Measurements from ENCODE around the gene ADGRG6.

DNA sequence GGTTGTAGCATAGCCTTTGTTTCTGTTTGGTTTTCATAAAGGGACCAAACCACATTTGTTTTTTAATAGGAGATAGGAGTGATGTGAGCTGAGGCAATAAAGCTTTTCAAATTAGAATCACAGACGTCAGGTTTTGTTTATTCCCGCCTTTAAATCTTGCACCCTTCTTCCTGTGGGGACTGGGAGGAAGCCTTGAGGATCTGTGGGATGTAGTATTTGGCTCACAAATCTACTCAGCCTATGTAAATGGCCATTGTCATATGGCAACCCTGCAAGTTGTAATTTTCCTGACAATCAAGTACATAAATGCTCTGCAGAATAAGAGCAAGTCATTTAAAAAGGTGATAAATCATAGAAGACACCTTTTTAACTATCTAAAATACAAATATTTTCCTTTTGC lies 110.4 kb downstream of the ADGRG6 start:
- TF ChIP-seq, protein P1, sequence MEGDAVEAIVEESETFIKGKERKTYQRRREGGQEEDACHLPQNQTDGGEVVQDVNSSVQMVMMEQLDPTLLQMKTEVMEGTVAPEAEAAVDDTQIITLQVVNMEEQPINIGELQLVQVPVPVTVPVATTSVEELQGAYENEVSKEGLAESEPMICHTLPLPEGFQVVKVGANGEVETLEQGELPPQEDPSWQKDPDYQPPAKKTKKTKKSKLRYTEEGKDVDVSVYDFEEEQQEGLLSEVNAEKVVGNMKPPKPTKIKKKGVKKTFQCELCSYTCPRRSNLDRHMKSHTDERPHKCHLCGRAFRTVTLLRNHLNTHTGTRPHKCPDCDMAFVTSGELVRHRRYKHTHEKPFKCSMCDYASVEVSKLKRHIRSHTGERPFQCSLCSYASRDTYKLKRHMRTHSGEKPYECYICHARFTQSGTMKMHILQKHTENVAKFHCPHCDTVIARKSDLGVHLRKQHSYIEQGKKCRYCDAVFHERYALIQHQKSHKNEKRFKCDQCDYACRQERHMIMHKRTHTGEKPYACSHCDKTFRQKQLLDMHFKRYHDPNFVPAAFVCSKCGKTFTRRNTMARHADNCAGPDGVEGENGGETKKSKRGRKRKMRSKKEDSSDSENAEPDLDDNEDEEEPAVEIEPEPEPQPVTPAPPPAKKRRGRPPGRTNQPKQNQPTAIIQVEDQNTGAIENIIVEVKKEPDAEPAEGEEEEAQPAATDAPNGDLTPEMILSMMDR (IDR thresholded peaks at IDR 0.05) = no peak
- TF ChIP-seq POLR2A (IDR thresholded peaks at IDR 0.05) = no peak
